HG02623 (cell line): ENCODE data around the gene LHX4.

Experiments used
- ATAC-seq: cut with Tn5 transposase; IDR thresholded peaks from one replicate; pipeline ENCODE4 v1.9.1; 2021; ENCODE audit warnings: moderate library complexity; ENCODE audit not compliant: unreplicated experiment

Gene LHX4

DNA sequence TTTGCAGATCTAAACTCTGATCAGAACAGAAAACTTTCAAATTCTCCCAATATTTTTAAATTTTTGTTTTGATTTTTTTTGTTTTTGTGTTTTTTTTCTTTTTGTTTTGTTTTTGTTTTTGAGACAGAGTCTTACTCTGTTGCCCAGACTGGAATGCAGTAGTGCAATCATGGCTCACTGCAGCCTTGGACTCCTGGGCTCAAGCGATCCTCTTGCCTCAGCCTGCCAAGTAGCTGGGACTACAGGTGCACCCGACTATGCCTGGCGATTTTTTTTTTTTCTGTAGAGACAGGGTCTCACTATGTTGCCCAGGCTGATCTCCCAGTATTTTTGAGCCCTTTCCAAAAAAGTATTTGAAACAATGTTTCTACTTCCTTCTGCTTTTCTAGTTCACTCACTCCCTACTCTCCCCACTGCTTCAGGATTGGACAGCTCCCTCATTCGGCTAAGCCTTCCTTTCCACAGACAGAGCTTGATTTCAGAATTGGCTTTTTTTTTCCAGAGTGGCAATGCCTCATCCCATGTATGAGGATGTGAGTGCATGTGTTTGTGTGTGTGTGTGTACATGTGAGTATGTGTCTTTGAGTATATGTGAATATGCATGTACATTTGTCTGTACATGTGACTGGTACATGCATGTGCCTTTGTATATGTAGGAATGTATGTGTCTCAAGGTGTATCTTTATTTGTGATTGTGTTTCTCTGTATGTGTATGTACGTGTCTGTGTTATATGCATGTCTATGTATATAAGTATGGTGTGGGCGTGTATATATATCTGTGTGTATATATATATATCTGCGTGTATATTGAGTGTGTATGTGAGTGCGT lies 11.9 kb downstream of the LHX4 start:
- ATAC-seq: no peak

DNA sequence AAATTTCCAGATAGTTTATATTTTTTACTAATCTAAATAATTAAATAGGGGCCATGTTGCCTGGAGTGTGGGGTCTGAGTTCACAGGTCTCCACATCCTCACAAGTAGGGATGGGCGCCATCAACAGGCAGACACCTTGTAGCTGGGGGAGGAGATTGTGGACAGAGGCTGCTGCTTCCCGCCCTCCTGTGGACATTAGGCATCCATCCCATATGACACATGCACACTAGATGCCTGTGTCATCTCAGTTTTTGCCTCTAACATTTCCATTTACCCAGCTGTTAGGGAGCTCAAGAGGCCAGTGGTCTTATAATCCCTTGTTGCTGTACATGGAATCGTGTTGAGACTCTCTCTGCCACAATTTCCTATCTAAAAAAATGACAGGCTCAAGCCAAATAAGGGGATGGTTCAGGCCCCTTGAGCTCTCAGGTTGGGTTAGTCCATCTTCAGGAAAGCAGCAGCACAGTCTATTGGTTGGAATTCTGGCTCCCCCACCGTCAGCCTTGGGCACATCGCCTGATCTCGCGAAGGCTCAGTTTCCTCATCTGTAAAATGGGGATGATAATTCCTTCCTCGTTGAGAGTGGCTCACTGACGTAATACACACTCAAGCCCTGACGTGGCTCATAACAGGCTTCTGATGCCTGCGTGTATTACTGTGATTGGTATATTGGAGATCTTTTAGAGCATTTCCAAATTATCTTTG lies 13.6 kb downstream of the LHX4 start:
- ATAC-seq: no peak

DNA sequence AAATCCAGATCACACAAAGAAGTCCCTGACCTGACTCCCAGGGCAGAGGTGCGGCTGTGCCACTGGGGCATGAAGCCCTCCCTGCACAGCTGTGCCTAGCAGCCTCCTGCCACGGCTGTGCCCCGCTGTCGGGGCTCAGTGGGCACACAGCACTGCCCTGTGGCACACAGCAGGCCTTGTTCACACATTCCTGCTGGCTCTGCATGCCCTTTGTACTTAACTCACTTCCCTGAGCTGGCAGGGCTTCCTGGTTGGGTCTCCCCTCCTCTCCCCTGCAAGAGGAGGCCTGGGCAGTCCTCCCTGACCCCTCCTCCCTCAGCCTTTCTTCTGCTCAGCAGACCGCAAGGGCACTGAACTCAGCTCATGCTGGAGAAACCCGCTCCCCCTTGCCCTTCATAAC lies 14.8 kb downstream of the LHX4 start:
- ATAC-seq: no peak

DNA sequence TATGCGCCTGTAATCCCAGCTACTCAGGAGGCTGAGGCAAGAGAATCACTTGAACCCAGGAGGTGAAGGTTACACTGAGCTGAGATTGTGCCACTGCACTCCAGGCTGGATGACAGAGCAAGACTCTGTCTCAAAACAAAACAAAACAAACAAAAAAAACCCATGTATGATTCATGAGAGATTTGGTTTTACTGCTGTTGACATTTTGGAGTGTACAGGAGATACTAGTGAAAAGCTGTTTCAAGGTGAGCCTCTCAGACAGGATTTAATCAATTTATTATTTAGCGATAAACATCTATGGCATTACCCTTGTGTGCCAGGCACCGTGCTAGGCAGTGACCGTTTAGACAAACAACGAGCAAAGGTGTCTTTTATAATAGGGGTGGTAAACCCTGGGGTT lies 16.5 kb downstream of the LHX4 start:
- ATAC-seq: no peak

DNA sequence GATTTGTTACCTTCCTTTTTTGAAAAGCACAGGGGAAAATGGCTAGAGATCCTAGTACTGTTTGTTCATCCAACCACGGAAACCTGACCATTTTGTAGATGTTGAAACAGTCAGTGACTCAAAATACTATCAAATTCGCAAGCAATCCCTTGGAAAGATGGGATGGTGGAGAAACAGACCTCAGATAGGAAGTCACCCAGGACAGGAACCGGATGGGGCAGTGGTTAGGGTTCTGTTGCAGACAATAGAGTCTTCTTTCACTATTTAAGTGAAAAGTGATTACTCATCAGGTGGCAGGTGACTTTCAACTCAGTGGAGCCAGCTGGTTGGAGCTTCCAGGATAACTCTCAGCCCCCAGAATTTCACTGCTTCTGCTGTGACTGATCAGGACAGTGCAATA lies 17.0 kb downstream of the LHX4 start:
- ATAC-seq: no peak

DNA sequence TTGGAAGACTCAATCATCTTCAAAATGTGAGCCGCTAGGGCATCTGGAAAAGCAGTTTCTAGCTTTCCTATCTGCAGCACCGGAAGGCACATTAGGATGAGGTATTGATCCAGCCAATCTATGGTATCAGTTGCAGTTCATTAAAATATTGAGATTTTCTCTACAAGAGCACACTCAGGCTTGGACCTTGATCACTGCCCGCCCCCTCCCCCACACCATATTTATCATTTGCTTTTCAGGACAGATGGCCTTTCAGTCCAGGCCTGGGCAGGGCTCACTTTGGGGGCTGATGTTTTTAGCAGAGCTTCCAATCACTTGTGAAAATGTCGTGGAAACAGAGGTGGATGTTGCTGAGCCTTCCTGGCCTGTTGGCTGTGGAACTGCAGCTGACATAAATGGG lies 17.5 kb downstream of the LHX4 start:
- no peak for ATAC-seq

DNA sequence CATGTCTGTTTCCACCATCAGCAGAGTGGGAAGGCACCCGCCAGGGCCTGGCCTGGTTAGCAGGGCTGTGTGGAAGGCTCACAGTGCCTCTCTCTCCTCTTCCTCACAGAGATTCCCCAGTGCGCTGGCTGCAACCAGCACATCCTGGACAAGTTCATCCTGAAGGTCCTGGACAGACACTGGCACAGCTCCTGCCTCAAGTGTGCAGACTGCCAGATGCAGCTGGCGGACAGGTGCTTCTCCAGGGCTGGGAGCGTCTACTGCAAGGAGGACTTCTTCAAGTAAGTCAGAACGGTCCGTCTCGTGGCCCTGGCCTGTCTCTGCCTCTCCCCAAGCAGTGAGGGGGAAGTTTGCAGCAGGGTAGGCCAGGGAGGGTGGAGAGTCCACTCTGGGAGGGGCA lies 18.1 kb downstream of the LHX4 start:
- no peak for ATAC-seq

DNA sequence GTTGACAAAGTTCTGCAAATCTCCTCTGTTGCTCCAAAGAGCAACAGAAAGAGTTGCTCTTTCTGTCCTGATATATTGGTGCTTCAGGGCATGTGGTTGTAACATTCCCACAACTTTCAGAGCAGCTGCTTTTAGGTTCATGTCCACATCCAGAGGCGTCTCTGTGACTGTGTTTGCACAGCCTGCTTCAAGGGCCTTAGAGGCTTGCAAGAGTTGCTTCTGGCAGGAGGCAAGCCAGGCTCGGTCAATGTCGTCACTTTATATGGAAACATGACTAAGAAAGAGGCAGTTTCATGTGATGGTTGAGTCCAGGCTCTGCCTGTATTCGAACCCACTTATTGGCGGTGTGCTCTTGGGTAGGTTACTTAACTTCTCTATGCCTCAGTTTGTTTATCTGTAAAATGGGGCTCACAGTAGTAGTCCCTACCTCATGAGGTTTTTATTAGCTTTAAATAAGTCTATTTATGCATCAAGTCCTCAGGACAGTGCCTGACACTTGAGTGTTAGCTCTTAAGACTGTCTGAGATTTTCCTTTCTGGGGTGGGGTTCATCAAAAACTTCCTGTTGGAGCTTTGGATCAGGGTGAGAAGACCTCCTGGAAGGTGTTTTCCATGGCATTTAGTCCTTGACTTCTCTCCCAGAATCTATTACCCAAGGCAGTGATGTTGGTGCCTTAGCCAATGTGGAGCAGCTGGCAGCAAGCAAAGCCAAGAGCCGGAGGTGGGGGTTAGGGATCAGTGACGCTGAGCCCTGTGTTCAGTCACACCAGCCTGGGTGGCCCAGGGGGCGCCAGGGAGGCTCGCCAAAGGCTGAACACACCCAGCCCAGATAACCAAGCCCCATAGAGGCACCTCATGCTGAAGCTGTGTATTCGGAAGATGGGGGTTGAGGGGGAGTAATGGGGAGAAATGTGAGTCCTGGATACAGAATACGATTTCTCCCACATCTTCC lies 18.9 kb downstream of the LHX4 start:
- no peak for ATAC-seq

DNA sequence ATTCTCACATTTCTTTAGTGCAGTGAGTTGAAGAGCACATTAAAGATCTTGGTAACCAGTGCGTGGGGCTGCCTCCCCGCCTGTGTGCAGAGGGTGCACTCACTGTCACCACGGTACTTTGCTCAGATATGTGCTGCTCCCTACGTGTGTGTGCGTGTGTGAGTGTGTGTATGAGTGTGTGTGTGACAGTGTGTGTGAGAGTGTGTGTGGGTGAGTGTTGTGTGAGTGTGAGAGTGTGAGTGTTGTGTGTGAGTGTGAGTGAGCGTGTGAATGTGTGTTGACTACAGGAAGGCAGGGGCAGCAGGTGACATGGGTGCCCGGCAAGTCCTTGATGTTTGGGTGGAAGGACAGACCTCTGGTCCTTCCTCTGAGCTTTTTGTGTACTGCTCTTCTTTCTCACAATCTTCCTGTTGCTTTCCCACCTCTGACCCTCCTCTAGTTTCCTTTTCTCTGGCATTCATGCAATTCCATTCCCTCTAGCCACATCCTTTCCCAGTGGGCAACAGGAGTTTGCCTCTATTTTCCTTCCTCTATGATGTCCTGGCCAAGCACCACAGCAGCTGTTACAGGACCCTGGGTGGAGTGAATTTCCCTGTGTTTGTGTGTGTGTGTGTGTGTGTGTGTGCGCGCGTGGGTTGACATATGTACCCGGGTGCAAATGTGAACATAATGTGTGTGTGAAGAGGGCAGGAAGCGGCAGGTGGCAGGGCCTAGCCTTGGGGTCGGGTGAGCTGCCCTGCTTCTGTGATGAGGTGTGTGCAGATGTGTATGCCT lies 19.8 kb downstream of the LHX4 start:
- ATAC-seq: no peak

DNA sequence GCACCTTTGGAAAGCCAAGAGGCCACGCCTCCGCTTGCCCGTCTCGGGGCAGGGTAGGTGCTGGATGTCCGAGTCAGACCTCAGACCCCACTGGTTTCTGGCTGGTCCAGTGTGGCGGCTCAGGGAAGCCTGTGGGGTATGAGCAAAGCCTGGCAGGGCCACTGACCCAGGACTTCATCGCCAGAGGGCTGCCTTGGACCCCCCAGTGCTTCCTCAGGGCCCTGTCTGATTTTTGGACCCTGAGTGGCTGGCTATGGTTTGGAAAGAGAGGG lies 20.4 kb downstream of the LHX4 start:
- ATAC-seq: no peak

DNA sequence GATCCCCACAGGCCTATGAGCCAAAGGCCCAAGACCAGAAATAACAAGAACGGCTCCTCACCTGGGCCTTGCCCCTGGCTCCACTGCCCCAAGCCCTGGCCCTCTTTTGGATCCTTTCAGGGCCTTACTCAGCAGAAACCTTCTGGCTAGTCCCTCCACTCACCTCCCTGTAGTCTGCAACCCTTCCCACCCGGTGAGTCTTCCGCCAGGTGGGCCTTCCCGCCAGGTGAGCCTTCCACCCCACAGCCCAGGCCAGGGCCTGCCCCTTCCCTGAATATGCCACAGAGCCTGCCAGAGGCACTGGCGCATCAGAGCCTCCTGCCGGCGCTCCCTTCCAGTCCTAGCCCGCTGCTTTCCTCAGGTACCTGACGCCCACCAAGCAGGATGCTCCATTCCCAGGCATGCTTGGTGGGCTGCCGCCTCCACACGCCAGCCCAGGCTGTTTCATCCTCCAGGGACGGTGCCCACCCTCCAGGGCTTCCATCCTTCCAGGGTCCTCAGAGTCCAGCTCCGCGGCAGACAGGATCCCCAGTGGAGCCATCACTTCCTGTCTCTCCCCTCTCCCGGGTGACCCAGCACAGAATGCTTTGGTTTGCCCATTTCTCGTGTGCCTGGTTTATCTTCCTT lies 20.9 kb downstream of the LHX4 start:
- ATAC-seq: no peak

DNA sequence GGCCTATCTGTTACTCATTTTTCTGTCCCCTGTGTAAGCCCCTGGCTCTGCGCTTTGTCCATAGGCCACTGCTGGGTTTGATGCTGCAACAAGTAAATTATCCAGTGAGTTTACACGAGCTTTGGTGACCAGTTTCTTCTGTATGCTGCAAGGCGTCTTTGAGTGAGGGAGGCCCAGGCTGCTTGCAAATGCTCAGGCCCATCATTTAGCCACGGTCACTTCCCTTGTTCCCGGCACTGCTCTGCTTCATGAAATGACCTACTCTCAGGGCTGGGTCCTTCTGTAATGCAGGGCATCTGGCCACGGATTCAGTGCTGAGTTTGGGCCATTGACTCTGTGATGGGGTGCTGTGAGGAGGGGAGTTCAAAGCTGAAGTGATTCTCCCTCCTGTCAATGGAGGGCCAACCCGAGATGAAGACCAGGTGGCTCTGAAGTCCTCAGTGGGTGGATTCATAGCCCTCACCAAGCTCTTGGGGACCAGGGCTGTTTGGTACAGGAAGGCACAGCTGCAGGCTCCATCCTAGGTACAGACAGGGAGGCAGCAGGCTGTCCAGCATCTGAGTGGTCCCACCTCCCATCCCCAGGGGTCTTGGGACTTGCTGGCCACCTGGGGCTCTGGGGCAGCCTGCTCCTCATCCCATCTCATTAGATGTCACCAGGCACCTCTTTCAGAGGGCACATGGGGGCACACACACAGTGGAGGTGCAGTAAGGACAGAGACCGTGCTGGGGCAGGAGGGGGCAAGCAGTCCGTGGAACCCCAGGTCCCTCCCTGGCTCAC lies 21.7 kb downstream of the LHX4 start:
- no peak for ATAC-seq

DNA sequence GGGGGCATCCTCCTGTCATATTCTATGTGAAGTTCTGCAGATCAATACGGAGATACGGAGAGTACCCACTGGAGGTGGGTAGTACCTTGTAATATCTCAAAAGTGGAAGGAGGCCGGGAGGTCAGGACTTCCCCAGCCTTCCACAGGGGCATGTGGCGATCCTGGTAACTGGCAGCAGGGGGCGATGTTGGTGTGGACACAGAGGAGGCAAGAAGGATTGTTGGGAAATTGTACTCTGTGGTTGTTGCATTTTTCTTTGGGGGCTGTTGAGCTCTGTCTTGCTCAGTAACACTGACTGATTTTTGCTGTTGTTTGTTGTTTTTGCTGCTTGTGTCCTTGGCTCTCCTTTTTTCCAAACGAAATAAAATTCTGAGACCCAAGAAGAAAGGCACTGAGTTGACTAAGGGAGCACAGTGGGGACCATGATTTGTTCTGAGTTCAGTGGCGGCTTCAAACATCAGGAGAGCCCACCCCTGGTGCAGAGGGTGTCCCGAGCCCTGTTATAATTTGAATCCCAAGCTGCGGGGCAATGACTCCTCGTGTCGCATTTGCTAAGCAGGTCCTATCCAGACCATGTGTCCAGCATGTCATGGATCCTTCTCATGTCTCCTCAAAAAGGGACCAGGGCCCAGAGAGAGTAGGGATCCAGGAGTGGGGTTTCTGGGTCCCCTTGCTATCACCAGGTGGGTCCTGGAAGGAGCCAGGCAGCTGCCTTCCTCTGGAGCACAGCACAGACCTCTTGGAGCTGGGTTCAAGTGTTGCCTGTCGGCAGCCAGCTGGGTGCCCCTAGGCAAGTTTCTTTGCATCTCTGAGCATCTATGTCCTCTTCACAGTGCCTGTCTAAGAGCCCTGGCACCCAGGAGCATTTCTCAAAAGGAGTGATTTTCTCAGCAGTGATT lies 22.8 kb downstream of the LHX4 start:
- ATAC-seq: no peak

DNA sequence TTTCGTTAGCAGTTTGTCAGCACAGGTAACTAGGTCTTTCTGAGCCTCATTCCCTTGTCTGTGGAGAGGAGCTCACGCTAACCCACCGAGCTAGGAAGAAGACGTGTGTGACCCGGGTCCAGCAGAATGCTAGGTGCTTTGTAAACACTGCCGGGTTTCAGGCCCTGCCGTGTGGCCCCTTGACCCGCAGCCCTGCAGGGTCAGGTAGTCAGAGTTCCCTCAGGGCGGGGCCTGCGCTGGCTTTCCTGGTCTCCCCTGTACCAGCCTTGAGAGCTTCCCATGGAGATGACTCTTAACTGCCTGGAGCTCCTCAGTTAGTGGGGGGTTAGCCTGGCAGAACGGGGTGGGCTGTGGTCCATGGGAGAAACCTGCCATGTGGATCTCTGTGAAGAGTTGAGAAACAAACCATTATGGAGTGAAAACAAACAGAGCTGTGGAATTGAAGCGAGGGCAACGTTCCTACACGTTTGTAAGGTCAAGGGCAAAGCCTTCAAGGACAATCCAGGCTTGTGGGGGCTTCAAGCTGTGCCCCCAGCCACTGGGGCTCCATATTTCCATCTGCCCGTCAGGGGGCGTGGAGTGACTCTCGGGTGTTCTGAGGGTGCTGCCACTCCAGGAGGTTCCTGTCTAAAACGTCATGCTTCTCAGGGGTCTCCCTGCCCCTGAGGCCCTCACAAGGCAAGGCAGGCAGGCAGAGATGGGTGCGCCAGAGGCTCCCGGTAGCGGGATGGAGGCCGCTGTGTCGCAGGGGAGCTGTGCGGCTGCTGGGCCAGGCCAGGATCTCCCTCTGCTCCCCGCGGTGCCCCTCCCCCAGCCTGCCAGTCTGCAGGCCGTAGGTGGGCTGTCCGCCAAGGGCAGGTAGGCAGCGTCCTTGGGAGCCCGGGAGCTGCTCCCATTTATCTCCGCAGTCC lies 23.8 kb downstream of the LHX4 start:
- ATAC-seq: no peak

DNA sequence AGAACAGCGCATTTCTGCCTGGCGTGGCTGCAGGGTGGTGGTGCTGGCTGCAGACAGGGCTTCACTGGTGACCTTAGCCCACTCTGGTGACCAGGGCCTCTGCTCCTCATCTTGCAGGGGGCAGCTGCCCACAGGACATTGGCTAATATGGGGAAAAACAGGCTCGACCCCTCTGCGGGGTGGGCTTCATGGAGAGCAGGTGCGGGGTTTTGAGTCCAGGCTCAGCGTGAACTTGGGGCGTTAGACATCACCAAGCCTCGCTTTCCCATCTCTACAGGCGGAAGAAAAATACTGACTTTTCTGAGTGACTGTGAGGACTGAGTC lies 24.4 kb downstream of the LHX4 start:
- ATAC-seq: no peak

DNA sequence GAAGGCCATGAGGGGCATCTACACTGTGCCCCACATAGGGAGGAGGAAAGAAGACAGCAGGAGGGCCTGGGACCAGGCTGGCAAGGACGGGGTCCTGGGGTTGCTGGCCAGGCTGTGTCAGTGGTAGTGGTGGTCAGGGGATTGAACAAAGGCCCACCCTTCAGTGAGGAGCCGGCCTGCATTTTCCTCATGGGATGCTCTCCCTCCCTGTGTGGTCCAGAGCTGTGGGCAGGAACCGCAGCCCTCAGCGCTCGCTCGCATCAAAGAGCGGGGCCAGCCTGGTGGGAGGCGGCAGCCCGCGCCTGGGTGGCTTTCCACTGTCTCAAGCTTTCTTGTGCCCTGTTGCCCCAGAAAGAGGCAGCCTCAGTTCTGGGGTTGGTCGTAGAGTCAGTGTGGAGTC lies 24.8 kb downstream of the LHX4 start:
- ATAC-seq: no peak

DNA sequence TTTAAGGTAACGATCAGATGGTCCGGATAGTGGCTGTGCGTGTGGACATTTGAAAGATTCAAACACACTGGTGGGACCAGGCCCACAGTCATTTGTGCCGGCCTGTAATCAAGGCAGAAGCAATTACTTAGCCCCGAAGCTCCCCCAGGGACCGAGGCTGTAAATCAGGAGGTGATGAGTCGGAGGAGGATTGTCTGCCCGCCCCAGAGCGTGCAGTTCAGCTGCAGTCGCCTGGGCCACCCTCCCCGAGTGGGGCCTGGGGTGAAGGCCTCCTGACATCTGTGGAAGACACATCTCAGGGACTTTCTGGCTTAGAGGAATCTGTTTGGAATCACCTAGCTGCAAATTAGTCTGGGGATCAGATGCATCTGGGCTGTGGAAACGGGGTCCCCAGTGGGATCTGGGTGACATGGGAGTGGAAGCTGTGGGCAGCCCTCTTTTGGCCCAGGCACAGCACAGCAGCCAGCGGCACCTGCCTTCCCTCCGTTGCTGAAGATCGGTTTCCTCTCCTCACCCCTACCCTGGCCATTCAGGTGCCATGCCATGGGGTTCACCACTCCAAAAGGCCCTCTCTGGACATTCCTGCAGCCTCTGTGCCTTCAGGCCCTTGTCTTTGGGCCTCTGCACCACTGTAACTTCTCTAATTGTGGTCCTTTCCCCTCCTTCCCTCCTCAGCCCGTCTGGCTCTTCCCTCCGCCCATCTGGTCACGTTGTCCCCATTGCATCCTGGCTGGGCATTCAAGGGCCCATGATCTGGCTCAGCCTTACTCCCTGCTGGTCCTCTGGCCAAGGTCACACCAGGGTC lies 25.7 kb downstream of the LHX4 start:
- no peak for ATAC-seq
